GM18909 (cell line): ENCODE results near the gene SOS1.
A peak's percentile ranks its signal among the peaks of the same experiment; 100 is the strongest.

Experiments used
- ATAC-seq: cut with Tn5 transposase; IDR thresholded peaks from one replicate; pipeline ENCODE4 v1.9.1; 2021; ENCODE audit warnings: mild to moderate bottlenecking; ENCODE audit not compliant: unreplicated experiment, poor library complexity

The SOS1 gene

GRCh38 chr2:38978296-38978903, 142.5 kb downstream of the SOS1 start:
- ATAC-seq = no peak

- ATAC-seq = no peak
Measured at GRCh38 chr2:38977047-38977446, 143.8 kb downstream of the SOS1 start.

- no peak for ATAC-seq
Measured at GRCh38 chr2:38975042-38975441, 145.8 kb downstream of the SOS1 start.

- no peak for ATAC-seq
Measured at GRCh38 chr2:38973266-38973665, 147.6 kb downstream of the SOS1 start.

- ATAC-seq = no peak
Measured at GRCh38 chr2:38971377-38971776, 149.5 kb downstream of the SOS1 start.

- ATAC-seq = no peak
Measured at GRCh38 chr2:38968021-38968420, 152.8 kb downstream of the SOS1 start.

GRCh38 chr2:38966678-38967077, 154.2 kb downstream of the SOS1 start:
- ATAC-seq = no peak

GRCh38 chr2:38966006-38966405, 154.8 kb downstream of the SOS1 start:
- no peak for ATAC-seq

- ATAC-seq = peak; percentile 18
Measured at GRCh38 chr2:38960609-38961320, 160.1 kb downstream of the SOS1 start.

GRCh38 chr2:38959938-38960608, 160.8 kb downstream of the SOS1 start:
- peak; percentile 51 for ATAC-seq

GRCh38 chr2:38959466-38959865, 161.4 kb downstream of the SOS1 start:
- ATAC-seq = no peak

- no peak for ATAC-seq
Measured at GRCh38 chr2:38957972-38958371, 162.9 kb downstream of the SOS1 start.

- ATAC-seq = no peak
Measured at GRCh38 chr2:38951766-38952165, 169.1 kb downstream of the SOS1 start.

- no peak for ATAC-seq
Measured at GRCh38 chr2:38948995-38949394, 171.9 kb downstream of the SOS1 start.

- no peak for ATAC-seq
Measured at GRCh38 chr2:38948387-38948882, 172.4 kb downstream of the SOS1 start.

- ATAC-seq = peak; percentile 71
Measured at GRCh38 chr2:38947241-38948239, 173.3 kb downstream of the SOS1 start.

GRCh38 chr2:38945911-38946310, 174.9 kb downstream of the SOS1 start:
- ATAC-seq = no peak

GRCh38 chr2:38945372-38945771, 175.5 kb downstream of the SOS1 start:
- ATAC-seq = no peak

- no peak for ATAC-seq
Measured at GRCh38 chr2:38943784-38944183, 177.1 kb downstream of the SOS1 start.

GRCh38 chr2:38940746-38941145, 180.1 kb downstream of the SOS1 start:
- ATAC-seq = no peak
